ENCODE measurements around the gene SCD5.

Gene SCD5

GRCh38 chr4:82718162-82718940, 80.2 kb downstream of the SCD5 start:
- no peak for DNase-seq

GRCh38 chr4:82715731-82716617, 82.6 kb downstream of the SCD5 start:
- no peak for DNase-seq

DNA sequence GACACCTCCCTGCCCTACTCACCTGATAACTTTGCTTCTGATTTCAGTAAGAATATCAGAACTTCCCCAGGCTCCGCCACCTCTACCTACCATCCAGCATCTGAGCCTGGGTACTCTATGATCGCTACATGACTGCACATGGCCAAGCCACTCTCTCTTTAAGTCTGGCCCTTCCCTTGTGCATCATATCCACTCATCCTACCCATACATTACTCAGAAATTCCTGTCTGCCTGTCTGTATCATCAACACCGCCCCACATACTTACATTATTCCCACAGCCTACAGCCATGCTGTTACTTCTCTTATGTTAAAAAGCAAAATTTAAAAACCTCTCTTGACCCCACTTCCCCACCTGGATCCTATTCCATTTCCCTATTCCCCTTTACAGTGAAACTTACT, 84.7 kb downstream of the SCD5 start:
- DNase-seq, result no peak

GRCh38 chr4:82712561-82712960, 86.0 kb downstream of the SCD5 start:
- DNase-seq, result no peak

DNA sequence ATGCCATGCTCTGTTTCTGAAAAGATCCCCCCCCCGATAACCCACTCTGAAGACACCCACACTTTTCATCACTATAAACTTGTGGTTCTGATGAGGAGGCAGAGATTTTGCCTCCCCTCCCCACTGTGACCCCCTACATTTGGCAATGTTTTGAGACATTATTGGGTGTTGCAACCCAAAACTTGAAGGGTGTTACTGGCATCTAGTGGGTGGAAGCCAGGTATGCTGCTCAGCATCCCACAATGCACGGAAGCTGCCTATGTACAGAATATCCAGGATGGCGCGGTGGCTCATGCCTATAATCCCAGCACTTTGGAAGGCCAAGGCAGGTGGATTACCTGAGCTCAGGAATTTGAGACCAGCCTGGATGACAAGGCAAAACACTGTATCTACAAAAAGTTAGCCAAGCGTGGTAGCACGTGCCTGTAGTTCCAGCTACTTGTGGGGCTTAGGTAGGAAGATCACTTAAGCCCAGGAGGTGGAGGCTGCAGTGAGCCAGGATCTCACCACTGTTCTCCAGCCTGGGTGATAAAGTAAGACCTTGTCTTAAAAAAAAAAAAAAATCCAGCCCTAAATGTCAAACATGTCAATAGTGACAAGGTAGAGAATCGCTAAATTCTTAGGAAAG, 87.3 kb downstream of the SCD5 start:
- no peak for DNase-seq

DNA sequence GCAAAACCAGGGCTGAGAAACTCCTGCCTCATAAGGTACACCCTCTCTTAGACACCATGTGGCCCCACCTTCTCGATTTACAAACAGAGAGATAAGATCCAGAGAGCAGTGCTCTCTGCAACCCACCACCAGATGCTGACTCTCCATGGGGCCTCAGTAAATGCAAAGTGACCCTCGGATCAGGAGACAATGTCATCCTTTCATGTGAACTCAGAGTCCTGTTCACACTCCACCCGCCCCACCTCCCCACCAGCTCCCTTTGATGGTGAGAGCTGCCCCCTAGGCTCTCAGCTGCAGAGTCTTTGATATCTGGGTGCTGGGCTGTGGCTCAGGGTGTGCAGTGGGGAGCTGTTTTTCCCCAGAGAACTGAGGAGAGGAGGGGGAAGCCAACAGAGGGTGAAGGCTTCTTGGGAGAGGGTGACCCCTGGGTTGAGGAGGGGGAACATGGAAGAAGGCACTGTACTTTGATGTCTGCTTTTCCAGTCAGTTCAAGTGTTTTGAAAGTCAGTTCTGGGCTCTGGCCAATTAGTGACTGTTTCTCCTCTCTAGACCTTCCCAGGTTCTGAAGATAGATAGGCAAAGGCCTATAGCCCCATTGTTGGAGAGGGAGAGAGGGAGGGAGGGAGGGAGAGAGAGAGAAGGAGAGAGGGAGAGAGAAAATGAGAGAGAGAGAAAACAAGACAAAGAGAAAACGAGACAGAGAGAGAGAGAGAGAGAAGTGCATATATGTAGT, 88.2 kb downstream of the SCD5 start:
- no peak for DNase-seq

- no peak for DNase-seq
Measured at GRCh38 chr4:82708982-82709381, 89.6 kb downstream of the SCD5 start.

DNA sequence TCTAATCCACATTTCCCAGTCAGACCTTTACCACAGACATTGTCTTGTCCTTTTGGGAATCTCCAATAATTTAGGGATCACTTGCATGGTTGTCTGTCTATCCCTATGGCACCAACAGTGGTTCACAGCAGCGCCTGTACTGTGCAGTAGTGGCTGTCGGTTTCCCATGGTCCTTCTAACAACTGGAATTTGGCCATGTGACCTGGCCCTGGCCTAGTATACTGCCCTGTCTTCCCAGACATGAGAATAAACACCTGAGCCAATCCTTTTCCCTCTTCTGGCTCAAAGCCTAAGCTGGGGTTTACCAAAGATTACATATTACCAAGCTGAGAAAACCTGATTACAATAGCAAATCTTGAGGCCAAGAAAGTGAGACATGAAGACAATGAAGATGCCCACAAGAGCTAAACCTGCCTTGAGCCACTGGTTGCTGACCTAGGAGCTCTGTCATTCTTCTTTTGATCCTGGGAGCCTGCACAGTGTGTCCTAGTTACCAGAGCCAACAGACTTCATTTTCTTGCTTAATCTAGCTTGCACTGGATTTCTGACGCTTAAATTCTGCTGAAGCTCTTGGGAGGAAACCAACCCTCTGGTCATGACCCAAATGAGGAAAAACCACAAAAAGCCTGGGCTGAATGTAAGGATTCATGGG, 92.1 kb downstream of the SCD5 start:
- no peak for DNase-seq

DNA sequence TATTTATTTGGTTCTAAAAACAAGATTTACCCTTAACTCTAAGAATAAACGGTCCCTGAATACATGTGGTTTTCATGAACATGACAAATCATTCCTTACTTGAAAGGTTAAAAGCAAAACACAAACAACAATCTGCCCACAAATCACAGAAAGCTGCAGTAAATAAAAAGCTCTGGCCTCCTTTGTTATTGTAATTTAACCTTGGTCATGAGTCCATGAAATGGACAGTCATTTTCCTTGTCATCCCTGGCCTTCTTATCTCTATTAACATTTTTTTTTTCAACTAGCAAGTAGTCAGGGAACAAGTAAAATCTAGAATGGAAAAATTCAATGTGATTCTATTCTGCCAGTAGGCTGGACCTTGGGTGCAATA, 92.7 kb downstream of the SCD5 start:
- DNase-seq, result no peak

- no peak for DNase-seq
Measured at GRCh38 chr4:82705169-82705927, 93.2 kb downstream of the SCD5 start.

DNA sequence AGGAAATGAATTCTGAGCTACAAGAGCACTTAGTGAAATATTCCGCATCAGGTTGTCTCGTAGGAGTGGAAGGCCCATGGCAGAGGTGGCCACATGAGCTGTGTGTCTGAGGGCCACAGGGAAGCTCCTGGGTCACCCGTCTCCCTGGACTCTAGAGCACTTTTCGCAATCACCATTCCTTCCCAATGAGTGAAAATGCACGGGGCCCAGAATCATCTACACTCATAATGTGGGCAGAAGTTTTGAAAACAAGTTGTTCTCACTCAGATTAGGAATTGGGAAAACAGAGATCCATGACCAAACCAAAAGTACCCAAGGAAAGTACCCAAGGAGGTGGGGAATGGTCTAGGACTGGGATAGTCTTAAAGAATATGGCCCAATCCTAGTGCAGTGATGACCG, 94.4 kb downstream of the SCD5 start:
- DNase-seq, result no peak

DNA sequence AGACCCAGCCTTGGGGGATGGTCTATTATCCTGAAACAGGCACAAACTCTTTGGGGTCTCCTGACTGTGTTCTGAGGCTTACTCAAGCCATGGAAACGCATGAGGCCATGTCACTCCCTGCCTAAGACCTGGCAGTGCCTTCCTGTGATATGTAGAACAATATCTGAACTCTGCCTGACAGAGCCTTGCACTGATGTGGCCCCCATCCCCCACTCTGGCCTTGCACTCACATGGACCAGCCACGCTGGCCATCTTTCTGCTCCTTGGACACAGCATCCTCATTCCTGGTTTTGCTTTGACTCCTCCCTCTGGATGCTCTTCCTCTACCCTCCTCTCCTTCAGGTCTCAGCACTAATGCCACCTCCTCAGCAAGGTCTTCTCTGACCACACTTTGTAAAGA, 100.2 kb downstream of the SCD5 start:
- no peak for DNase-seq

DNA sequence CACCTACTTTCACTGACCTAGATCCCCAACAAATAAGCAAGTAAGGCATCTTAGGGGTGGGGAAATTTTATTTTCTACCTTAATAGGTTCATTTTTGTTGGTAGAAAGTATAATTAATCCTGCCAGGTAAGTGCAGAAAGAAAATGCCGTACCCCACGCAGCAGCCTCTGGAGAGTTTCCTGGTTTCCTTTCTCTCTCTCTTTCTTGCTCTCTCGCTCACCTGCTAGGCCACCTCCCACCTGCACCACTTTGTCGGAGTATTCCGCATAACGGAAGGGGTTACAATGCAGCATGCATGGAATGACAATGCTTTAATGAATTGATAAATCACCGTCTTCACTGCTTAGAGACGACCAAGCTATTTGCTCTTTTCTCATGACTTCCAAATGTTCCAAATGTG, 101.0 kb downstream of the SCD5 start:
- DNase-seq, result no peak

DNA sequence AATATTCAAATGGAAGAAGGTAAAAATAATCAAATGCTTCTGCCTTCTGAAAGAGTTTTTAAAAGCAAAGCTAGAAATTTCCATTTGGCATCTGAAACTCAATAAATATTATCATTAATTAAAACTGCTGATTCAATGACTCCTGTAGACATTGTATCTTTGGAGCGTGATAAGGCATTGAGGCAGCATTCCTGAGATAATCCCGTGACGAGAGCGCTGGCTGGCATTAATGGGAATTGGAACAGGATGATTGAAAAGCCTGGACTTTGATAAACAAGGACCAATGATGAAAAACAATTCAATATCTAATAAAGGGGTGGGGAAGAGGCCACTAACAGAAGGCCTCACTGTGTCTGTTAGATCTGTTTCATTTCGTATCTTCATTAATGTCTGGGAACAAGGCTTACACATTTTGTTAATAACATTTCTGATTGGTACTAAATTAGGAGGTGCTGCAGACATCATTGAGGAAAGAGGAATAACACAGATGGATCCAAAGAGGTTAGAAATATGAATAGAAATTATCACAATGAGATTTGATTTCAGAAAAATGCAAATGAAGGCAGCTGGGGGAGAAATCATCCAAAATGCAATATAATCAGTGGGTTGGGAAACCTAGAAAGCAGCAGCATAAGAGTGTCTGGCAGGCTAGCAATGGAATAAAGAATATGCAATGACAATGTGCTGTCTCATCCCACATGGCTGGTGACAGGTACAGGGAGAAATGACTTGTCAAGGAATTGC, 102.3 kb downstream of the SCD5 start:
- no peak for DNase-seq

DNA sequence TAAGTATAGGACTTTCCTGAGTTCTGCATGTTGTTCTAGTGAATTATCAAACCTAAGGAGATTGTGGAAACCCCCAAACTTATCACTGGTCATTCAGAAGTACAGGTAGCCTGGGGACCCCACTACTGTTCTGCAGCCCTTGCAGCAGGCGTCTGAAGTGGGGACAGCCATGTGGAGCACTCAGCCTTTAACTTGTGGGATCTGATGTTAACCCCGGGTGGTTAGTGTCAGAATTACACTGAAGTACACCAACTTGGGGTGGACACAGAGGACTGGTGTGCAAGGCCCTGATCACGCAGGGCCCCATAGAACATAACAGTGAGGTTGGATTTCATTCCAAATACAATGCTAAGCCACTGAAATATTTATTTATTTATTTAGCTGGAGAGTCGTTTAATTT, 103.7 kb downstream of the SCD5 start:
- no peak for DNase-seq

DNA sequence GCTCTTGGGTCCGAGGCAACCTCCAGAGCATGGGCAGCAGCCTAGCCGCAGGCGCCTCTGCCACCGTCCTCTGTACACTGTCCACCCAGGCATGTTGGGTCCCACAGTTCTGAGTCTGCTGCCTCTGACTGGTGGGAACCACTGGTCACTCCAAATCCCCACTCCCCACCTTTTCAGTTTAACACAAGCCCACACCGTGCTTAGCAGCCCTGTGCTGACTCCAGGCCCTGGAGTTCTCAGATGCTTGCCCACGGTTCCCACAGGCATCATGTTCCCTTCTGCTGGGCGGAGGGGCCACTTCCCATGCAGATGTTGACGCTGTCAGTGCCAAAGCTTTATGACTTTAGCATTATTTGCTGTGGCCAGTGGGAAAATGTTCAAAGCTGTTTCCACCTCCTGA, 104.5 kb downstream of the SCD5 start:
- DNase-seq, result no peak

GRCh38 chr4:82692101-82692780, 106.4 kb downstream of the SCD5 start:
- DNase-seq, result no peak

DNA sequence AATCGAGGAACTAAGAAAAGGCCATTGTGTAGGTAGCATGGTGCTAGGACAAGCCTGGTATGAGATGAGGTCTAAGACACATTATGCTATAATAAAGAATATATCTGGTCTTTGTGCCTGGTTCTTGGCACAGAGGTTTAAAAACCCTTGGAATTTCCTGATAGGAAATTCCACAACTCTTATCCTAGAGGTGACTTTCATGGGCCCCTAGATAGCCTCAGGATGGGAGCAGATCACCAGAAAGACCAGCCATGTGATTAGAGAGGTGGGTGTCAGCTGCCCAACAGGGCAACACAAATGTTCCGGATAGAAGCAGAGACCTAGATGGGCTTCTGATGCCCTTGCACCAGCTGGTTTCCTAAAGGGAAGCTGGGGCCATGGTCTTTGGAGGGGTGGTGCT, 107.2 kb downstream of the SCD5 start:
- no peak for DNase-seq

- DNase-seq, result no peak
Measured at GRCh38 chr4:82688091-82688795, 110.4 kb downstream of the SCD5 start.

DNA sequence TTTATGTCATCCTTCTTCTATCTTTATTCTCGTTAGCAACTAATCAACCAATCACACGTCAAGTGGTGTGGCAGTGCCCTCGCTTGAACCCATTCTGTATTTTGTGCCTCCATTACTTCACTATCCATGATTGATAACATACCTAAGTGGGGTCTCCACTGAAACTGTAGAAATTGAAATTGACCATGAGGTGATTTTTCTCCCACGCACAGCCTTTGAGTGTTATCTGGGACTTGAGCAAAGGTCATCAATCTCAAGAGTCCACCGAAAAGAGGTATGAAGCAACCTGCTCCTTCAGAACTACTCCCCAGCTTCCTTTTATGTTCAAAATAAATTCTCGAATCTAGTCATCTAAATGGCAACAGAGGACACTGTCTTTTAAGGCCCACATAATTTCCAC, 111.1 kb downstream of the SCD5 start:
- DNase-seq, result no peak

Data from NCI-H510A treated with DMSO at 0.1 percent for 48 hours (cell line).